Fibroblast of villous mesenchyme (primary cell): ENCODE measurements around the gene CXorf66. TPM values are rescaled to one million over a fixed set of nuclear protein-coding genes. Genes with fewer than 3 reads are reported as not detected.
A peak's percentile ranks its signal among the peaks of the same experiment; 100 is the strongest.
"Not testable (repeated sequence)": the region's sequence is repeated elsewhere in the genome, so short reads cannot be mapped to it uniquely, and the experiment has no call there.

ENCODE experiments used
- DNase-seq: peaks from one replicate; pipeline ENCODE4 v3.0.0-alpha.2; 2010; ENCODE audit warnings: low read depth
- H3K4me3 ChIP-seq: 2 replicates; pipeline ENCODE4 v1.5.1; 2011; ENCODE audit warnings: low read depth, mild to moderate bottlenecking, low read length
- total RNA-seq: library from RNA; depleted of rRNA; stranded (reverse); fragments of >200 nt; gene quantifications from 2 replicates; pipeline ENCODE4 v1.2.3, GENCODE V29; 2012
- TF ChIP-seq, protein P1 (sequence below): IDR thresholded peaks from 2 replicates; pipeline ENCODE4 v1.5.1; 2012; ENCODE audit warnings: low read depth, mild to moderate bottlenecking, low read length; ENCODE audit not compliant: insufficient read depth

CXorf66 gene
- total RNA-seq, 1 donor = not detected

DNA sequence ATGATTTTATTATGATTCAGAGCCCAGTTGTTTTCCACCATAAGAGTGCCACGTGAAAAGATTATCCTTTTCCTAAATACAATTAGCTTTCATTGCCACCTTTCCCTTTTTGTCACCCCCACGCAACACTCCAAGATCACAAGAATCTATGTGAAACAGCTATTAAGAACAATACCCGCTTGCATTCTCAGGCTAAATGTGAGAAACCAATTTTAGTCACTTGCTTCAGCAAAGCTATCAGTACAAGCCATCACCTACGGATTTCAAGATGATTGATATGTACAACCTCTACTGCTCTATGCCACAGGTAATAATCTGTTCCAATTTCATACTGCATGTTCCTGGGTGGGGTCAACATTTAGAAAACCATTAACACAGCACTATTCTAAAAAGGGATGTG is 34.9 kb downstream of the CXorf66 start:
- DNase-seq = no peak
- TF ChIP-seq, protein P1, sequence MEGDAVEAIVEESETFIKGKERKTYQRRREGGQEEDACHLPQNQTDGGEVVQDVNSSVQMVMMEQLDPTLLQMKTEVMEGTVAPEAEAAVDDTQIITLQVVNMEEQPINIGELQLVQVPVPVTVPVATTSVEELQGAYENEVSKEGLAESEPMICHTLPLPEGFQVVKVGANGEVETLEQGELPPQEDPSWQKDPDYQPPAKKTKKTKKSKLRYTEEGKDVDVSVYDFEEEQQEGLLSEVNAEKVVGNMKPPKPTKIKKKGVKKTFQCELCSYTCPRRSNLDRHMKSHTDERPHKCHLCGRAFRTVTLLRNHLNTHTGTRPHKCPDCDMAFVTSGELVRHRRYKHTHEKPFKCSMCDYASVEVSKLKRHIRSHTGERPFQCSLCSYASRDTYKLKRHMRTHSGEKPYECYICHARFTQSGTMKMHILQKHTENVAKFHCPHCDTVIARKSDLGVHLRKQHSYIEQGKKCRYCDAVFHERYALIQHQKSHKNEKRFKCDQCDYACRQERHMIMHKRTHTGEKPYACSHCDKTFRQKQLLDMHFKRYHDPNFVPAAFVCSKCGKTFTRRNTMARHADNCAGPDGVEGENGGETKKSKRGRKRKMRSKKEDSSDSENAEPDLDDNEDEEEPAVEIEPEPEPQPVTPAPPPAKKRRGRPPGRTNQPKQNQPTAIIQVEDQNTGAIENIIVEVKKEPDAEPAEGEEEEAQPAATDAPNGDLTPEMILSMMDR = no peak
- peak overlapping the region; percentile 72 for H3K4me3 ChIP-seq

DNA sequence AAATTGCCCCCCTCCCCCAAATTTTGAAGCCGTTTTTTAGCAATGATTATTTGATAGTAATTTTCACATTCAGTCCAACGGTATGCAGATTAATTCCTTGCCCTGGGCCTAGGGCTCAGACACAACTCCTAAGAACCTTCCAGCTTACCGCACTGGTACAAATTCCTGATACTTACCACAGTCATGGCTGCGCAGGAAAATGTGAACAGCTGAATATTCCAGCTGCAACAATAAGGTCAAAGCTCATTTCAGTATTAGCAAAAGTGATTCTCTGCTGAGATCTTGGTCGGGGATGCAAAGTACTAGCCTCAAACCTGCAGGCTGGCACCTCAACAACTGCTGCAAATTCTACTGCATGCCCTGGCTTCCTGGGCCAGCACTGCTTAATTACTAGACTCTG is 35.4 kb downstream of the CXorf66 start:
- DNase-seq = no peak
- H3K4me3 ChIP-seq = no peak overlapping the region
- TF ChIP-seq, protein P1 = no peak

DNA sequence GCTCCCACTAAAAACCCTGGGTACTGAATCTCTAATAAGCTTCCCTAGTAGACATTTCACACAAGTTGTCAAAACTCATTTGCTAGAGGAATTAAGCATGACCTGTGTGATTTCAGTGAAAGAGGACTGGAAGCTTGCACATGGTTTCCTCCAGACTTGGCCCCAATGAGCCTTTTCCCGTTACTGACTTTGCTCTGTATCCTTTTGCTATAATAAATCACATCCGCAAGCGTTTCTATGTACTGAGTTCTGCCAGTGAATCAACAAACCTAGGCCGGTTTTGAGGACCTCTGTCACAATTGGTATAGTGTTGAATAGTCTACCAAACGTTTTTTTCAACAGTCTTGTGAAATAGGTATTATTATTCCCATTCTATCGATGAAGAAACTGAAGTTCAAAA is 40.6 kb downstream of the CXorf66 start:
- DNase-seq = no peak
- TF ChIP-seq, protein P1 = no peak
- no peak overlapping the region for H3K4me3 ChIP-seq

DNA sequence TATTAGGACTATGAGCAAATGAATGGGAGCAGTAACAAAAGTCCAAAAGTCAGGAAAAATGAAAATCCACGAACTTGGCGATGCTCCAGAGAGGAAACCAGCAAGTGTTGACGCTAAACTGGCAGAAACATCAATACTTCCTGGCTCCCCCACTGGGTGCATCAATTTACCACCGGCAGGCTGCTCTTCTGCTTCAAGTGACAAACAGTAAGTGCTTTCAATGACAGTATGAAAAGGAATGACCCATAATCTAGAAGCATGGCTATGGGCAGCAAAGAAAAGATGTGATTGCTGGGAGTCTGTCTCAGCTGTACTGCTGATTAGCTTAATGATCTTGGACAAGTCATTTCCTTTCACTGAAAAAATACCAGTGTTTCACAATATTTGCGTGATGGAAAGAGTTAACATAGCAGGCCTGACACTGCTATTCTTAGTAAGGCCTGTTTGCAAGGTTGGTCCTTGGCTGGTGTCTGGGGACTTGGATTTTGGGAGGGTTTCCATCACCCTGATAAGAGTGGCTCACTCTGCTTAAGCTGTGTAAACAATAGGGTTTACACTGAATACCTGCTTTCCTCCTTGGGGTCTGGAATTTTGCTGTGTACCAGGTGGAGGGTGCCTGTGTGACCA is 41.1 kb downstream of the CXorf66 start:
- DNase-seq = no peak
- H3K4me3 ChIP-seq = no peak overlapping the region
- TF ChIP-seq, protein P1 = no peak

DNA sequence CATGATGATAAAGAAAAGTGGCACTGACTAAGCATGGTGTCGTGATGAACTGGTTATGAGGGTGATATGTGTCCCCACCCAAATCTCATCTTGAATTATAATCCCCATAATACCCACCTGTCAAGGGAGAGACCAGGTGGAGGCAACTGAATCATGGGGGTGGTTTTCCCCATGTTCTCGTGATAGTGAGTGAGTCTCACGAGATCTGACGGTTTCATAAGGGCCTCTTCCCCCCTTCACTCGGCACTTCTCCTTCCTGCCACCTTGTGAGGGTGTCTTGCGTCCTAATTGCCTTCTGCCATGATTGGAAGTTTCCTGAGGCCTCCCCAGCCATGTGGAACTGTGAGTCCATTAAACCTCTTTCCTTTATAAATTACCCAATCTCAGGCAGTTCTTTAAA is 44.2 kb downstream of the CXorf66 start:
- H3K4me3 ChIP-seq = not testable (repeated sequence)

DNA sequence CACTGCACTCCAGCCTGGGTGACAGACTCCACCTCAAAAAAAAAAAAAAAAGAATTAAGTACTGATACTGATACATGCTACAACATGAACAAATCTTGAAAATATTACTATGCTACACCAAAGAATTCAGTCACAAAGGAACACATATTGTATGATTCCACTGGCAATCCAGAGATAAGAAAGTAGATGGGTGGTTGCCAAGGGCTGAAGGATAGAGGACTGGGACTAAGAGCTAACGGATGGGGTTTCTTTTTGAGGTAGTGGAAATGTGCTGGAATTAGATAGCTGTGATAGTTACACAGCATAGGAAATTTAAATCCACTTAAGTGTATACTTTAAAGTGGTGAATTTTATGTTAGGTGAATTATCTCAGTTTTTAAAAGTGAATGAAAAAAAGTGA is 45.0 kb downstream of the CXorf66 start:
- H3K4me3 ChIP-seq = no peak overlapping the region
- DNase-seq = no peak
- TF ChIP-seq, protein P1 = no peak

More for the DNA sequence above, 44.2 kb downstream of the CXorf66 start:
- DNase-seq = not testable (repeated sequence)

DNA sequence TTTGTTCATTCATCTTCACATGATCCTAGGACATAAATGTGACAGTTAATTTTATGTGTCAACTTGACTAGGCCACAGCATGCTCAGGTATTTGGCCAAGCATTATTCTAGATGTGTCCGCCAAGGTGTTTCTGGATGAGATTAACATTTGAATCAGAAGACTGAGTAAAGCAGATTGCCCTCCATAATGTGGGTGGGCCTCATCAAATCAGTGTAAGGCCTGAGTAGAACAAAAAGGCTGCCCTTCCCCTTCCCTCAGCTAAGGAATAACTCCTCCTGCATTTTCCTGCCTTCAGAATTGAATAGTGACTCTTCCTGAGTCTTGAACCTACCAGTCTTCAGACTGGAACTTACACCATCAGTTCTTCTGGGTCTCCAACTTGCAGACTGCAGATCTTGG is 50.9 kb downstream of the CXorf66 start:
- no peak for DNase-seq
- TF ChIP-seq, protein P1 = no peak

More for the DNA sequence above, 50.9 kb downstream of the CXorf66 start:
- H3K4me3 ChIP-seq = no peak overlapping the region
